Small intestine (tissue), 7 donors: ENCODE results near the gene FYB1. TPM values are rescaled to one million over a fixed set of nuclear protein-coding genes. Genes with fewer than 3 reads are reported as not detected.
"Not testable (repeated sequence)": the region's sequence is repeated elsewhere in the genome, so short reads cannot be mapped to it uniquely, and the experiment has no call there.

Experiments
- DNase-seq, 2 donors: peaks; one replicate each; pipeline versions ENCODE4 v3.0.0 to v3.0.0-alpha.2; 2013
- FAIRE-seq: peaks from 2 replicates; lab custom pipeline; 2012; peaks lifted over from hg19 to GRCh38; lab: Jason Lieb, UNC
- H3K27ac ChIP-seq, 3 donors: one replicate each; pipeline ENCODE4 v1.5.1; 2013; ENCODE audit warnings: low read length in 2 of 3, mild to moderate bottlenecking in 2 of 3, control low read depth in 1 of 3, inconsistent platforms in 1 of 3, low read depth in 1 of 3, moderate library complexity in 1 of 3
- H3K27me3 ChIP-seq, 3 donors: one replicate each; pipeline ENCODE4 v1.6.1; 2013; ENCODE audit warnings: low read length in 3 of 3, inconsistent platforms in 1 of 3; ENCODE audit not compliant: control insufficient read depth in 3 of 3, insufficient read depth in 3 of 3
- H3K36me3 ChIP-seq, 3 donors: one replicate each; pipeline ENCODE4 v1.6.1; 2013; ENCODE audit warnings: low read length in 3 of 3, inconsistent platforms in 1 of 3, low read depth in 1 of 3, mild to moderate bottlenecking in 1 of 3, moderate library complexity in 1 of 3; ENCODE audit not compliant: control insufficient read depth in 3 of 3, insufficient read depth in 2 of 3
- H3K4me1 ChIP-seq, 3 donors: one replicate each; pipeline ENCODE4 v1.6.1; 2013; ENCODE audit warnings: low read length in 2 of 3, inconsistent platforms in 1 of 3, low read depth in 1 of 3, mild to moderate bottlenecking in 1 of 3, moderate library complexity in 1 of 3; ENCODE audit not compliant: control insufficient read depth in 3 of 3, insufficient read depth in 2 of 3
- H3K4me3 ChIP-seq, 3 donors: one replicate each; pipeline ENCODE4 v1.5.1; 2013; ENCODE audit warnings: low read length in 3 of 3, control low read depth in 1 of 3, inconsistent platforms in 1 of 3, low read depth in 1 of 3, mild to moderate bottlenecking in 1 of 3, moderate library complexity in 1 of 3
- H3K9me3 ChIP-seq, 2 donors: one replicate each; pipeline ENCODE4 v1.6.1; 2013; ENCODE audit warnings: low read depth in 1 of 2, low read length in 1 of 2; ENCODE audit not compliant: control insufficient read depth in 2 of 2, insufficient read depth in 1 of 2
- WGBS, 3 donors: extraction: QIAGEN DNeasy Blood & Tissue Kit; methylation state at CpG; one replicate each; pipeline ENCODE4 v1.1.7; 2013; 5-methylcytosine and 5-hydroxymethylcytosine counted together
- polyA plus RNA-seq, 4 donors: library from polyadenylated mRNA; stranded (reverse) in 3 of 4; unstranded in 1 of 4; fragments of 200-250 nt in 3 of 4; fragments of 120-200 nt in 1 of 4; gene quantifications; one replicate each; pipeline versions ENCODE4 v1.2.1 to v1.2.3, GENCODE V29; 2013
- donor health status: healthy with polysubstance abuse.
- donor health status: control.
- donor health status: control.
- donor health status: Bipolar disorder and iron deficiency.
- donor health status: healthy.

The FYB1 gene
- polyA plus RNA-seq, 4 donors = 3.5 to 12.4 (median 4.9) TPM

DNA sequence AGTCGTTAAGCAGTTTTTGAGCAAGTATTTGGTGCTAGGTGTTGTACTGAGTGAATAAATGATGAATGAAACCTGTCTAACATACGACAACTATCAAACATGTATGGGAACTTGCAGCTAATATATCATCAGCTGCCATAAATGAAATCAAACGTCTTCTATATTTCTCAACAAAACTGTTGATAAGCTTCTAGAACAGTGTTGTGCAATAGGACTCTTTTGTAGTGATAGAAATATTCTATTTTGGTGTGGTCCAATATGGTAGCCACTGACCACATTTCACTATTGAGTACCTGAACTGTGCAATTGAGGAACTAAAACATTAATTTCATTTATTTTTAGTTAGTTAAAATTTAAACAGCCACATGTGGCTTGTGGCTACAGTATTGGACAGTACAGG lies 16.3 kb upstream of the FYB1 start:
- no peaks in the 10 kb centered on the region for H3K27me3 ChIP-seq
- WGBS, 3 donors = 48 to 59% (median 51%) methylated on average over 3 of the region's 3 CpGs

GRCh38 chr5:39234494-39234893 lies 15.1 kb upstream of the FYB1 start:
- not testable (repeated sequence) for FAIRE-seq, H3K36me3 ChIP-seq, H3K27me3 ChIP-seq, H3K9me3 ChIP-seq, H3K4me3 ChIP-seq, H3K4me1 ChIP-seq, DNase-seq, H3K27ac ChIP-seq
- 46 to 90% (median 73%) methylated on average over 1 of the region's 1 CpG for WGBS, 3 donors

More for the DNA sequence above, 16.3 kb upstream of the FYB1 start:
- H3K9me3 ChIP-seq = no peaks in the 10 kb centered on the region
- H3K27ac ChIP-seq = no peak overlapping the region
- DNase-seq (no peak), FAIRE-seq (no peak)
- no peaks in the 10 kb centered on the region for H3K4me1 ChIP-seq
- H3K4me3 ChIP-seq = no peak overlapping the region
- H3K36me3 ChIP-seq = no peaks in the 10 kb centered on the region

DNA sequence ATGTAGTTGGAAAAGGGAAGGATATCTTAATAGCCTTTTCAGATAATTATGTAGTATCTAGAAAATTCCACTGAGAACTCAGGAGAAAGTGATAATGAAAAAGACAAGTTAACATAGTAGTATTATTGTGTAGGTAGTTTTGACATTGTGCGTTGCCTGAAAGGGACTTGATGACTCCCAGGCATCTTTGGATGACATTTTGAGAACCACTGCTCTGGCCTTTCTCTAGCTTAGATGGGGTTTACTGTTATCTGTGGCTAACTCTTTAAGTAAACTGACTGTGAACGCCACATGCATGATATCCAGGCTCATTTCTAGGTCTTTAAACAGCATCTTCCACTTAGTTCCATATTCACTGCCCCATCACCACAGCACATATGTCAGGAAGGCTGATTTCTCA lies 14.4 kb upstream of the FYB1 start:
- H3K27ac ChIP-seq = no peak overlapping the region
- H3K4me1 ChIP-seq = no peaks in the 10 kb centered on the region
- 57 to 67% (median 63%) methylated on average over 2 of the region's 2 CpGs for WGBS, 3 donors
- no peaks in the 10 kb centered on the region for H3K36me3 ChIP-seq
- no peak overlapping the region for H3K4me3 ChIP-seq
- DNase-seq = no peak
- no peaks in the 10 kb centered on the region for H3K27me3 ChIP-seq
- no peaks in the 10 kb centered on the region for H3K9me3 ChIP-seq
- FAIRE-seq = no peak

DNA sequence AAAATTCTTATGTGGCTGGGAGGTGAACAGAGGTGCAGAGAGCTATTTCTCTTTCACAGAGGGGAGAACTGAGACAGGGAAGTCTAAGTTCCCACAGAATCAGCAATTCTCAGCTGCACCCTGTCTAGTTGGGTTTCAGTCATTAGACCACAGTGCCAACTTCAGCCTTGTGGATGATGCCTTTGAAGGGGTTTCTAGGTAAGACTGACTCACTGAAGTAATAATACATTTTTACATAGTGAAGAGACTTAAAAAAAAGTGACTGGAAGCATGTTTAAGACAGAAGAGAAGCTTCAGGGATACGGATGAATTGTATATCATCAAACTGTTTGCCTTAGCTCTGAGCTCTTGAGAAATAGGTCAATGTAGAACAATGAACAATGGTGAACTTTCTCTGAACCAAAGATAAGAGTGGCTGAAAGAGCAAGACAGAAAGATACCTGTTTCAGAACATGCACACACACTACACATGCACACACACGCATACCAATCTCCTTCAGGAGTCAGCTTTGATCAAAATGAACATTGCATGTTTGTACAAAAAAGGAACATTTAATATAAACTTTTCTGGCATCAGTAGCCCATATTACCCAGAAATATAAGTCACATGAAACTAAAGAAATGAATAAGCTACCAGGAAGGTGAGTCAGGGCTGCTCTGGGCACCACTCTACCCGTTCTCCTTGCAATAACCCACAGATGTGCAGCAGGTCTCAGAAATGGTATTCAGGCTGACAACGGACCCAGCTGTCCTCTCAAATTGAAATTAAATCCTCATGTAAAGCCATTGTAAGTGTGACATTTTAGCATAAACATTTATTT lies 12.6 kb upstream of the FYB1 start:
- DNase-seq = no peak
- FAIRE-seq = no peak
- WGBS, 3 donors = 46 to 61% (median 61%) methylated on average over 4 of the region's 4 CpGs
- Histone ChIP-seq H3K27ac (peak overlapping the region in 1 of 3 donors; percentile 11), H3K9me3 (no peaks in the 10 kb centered on the region), H3K27me3 (no peaks in the 10 kb centered on the region), H3K4me3 (no peak overlapping the region), H3K36me3 (no peaks in the 10 kb centered on the region), H3K4me1 (no peaks in the 10 kb centered on the region)

DNA sequence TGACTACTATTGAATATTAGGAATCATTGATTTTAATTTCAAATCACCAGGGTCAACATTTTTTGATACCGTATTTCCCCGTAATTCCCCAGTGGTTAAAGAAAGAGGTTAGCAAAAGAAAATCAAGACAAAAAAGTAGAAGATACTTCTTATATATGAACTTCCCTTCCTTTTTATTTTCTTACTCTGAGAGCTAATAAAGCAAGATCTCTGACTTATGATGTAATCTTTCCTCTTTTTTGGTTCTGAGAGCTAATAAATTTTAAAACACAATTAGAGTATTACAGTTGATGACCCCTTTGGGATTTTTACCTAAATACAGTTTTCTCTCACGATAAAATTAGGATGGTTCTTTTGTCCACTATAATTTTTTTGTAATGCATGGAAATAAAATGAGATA lies 9.2 kb upstream of the FYB1 start:
- no peak for DNase-seq
- FAIRE-seq = no peak
- H3K4me1 ChIP-seq = peaks cover 0 to 16% (median 0%) of the 10 kb centered on the region in 3 donors

DNA sequence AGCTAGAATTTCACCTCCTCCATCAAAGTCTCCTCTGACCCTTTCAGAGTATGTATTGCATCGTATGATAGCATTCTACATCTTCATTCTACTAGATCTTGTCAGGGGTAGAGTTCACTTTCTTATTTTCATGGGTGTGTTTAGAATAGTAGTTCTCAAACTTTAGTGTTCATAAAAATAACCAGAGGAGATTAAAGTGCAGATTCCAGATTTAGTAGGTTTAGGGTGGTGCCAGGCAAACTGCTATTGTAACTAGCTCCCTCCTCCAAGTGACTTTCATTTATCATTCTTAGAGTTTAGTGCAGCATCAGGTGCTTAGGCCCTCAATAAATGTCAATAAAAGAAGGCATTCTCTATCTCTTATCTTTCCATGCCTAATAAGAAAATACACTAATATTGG lies 7.2 kb upstream of the FYB1 start:
- 56 to 81% (median 76%) methylated on average over 1 of the region's 1 CpG for WGBS, 3 donors
- H3K4me1 ChIP-seq = peaks cover 0 to 18% (median 0%) of the 10 kb centered on the region in 3 donors
- no peaks in the 10 kb centered on the region for H3K27me3 ChIP-seq
- H3K9me3 ChIP-seq = no peaks in the 10 kb centered on the region
- no peak for DNase-seq
- no peak overlapping the region for H3K27ac ChIP-seq
- FAIRE-seq = no peak
- H3K36me3 ChIP-seq = no peaks in the 10 kb centered on the region
- H3K4me3 ChIP-seq = no peak overlapping the region

More for the DNA sequence above, 9.2 kb upstream of the FYB1 start:
- Histone ChIP-seq H3K27me3 (no peaks in the 10 kb centered on the region), H3K4me3 (no peak overlapping the region), H3K9me3 (no peaks in the 10 kb centered on the region), H3K27ac (no peak overlapping the region), H3K36me3 (no peaks in the 10 kb centered on the region)
- 83 to 89% (median 85%) methylated on average over 3 of the region's 3 CpGs for WGBS, 3 donors

GRCh38 chr5:39226100-39226451 lies 6.7 kb upstream of the FYB1 start:
- no peak overlapping the region for H3K4me3 ChIP-seq
- H3K4me1 ChIP-seq = peaks cover 0 to 18% (median 0%) of the 10 kb centered on the region in 3 donors
- WGBS, 3 donors = 81 to 90% (median 83%) methylated on average over 3 of the region's 3 CpGs
- H3K27ac ChIP-seq = no peak overlapping the region
- DNase-seq = no peak
- no peaks in the 10 kb centered on the region for H3K9me3 ChIP-seq
- H3K27me3 ChIP-seq = no peaks in the 10 kb centered on the region
- FAIRE-seq = no peak
- H3K36me3 ChIP-seq = no peaks in the 10 kb centered on the region

- no peaks in the 10 kb centered on the region for H3K9me3 ChIP-seq
- WGBS, 3 donors = 78 to 86% (median 84%) methylated on average over 2 of the region's 2 CpGs
- H3K4me3 ChIP-seq = no peak overlapping the region
- H3K27me3 ChIP-seq = no peaks in the 10 kb centered on the region
- no peak for DNase-seq
- no peak for FAIRE-seq
- H3K27ac ChIP-seq = no peak overlapping the region
- no peaks in the 10 kb centered on the region for H3K36me3 ChIP-seq
- peaks cover 0 to 18% (median 0%) of the 10 kb centered on the region in 3 donors for H3K4me1 ChIP-seq
Measured at GRCh38 chr5:39225405-39226099, 6.2 kb upstream of the FYB1 start.
